ENCODE results near the gene DNAH1. TPM values are rescaled to one million over a fixed set of nuclear protein-coding genes. Genes with fewer than 3 reads are reported as not detected.

DNAH1 gene
- total RNA-seq, 1 donor: 4.7 TPM

DNA sequence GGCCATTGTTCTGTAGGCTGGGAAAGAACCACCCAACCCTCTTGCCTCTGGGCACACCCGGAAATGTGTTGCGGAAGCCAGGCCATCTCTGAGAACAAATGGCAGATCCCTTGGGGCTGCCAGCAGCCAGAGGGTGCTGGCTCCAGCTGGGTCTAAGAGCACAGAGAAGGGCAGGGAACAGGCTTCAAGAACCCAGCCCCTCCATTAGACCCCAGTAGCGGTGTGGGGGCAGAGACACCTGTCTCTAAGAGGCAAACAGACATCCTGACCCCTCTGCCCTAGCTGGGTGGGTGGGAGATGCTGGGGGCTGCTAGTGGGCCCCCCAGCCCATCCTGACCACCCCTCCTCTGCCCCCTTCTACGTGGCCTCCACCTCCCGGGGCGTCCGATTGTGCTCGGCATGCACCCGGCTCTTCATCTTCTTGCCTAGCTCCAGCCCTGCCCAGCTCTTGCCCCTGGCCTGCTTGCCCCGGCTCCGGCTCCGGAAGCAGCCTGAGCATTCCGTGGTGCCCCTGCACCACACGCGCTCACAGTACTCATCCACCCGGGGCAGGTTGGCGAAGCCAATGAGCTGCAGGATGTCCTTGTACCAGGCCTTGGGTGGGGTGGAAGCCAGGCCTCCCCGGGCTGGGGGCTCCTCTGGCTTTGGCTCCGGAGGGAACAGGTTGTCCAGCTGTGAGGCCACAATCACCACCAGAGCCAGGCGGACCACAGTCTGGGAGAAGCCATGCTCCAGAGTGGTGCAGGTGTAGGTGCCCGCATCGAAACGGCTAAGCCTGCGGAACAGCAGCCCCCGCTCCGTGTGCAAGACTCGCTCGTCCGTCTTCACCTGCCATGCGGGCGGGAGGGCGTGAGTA is 119.4 kb downstream of the DNAH1 start:
- TF ChIP-seq, protein P1, sequence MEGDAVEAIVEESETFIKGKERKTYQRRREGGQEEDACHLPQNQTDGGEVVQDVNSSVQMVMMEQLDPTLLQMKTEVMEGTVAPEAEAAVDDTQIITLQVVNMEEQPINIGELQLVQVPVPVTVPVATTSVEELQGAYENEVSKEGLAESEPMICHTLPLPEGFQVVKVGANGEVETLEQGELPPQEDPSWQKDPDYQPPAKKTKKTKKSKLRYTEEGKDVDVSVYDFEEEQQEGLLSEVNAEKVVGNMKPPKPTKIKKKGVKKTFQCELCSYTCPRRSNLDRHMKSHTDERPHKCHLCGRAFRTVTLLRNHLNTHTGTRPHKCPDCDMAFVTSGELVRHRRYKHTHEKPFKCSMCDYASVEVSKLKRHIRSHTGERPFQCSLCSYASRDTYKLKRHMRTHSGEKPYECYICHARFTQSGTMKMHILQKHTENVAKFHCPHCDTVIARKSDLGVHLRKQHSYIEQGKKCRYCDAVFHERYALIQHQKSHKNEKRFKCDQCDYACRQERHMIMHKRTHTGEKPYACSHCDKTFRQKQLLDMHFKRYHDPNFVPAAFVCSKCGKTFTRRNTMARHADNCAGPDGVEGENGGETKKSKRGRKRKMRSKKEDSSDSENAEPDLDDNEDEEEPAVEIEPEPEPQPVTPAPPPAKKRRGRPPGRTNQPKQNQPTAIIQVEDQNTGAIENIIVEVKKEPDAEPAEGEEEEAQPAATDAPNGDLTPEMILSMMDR (IDR thresholded peaks at IDR 0.05; ENCODE audit: insufficient read depth, low read depth, low read length): no peak
- DNase-seq (ENCODE audit: low read depth): no peak
- no peak overlapping the region for H3K4me3 ChIP-seq (ENCODE audit: low read depth, low read length)

GRCh38 chr3:52436500-52437149 is 120.5 kb downstream of the DNAH1 start:
- DNase-seq (ENCODE audit: low read depth): peak; percentile 92
- TF ChIP-seq, protein P1 (IDR thresholded peaks at IDR 0.05; ENCODE audit: insufficient read depth, low read depth, low read length): no peak

DNA sequence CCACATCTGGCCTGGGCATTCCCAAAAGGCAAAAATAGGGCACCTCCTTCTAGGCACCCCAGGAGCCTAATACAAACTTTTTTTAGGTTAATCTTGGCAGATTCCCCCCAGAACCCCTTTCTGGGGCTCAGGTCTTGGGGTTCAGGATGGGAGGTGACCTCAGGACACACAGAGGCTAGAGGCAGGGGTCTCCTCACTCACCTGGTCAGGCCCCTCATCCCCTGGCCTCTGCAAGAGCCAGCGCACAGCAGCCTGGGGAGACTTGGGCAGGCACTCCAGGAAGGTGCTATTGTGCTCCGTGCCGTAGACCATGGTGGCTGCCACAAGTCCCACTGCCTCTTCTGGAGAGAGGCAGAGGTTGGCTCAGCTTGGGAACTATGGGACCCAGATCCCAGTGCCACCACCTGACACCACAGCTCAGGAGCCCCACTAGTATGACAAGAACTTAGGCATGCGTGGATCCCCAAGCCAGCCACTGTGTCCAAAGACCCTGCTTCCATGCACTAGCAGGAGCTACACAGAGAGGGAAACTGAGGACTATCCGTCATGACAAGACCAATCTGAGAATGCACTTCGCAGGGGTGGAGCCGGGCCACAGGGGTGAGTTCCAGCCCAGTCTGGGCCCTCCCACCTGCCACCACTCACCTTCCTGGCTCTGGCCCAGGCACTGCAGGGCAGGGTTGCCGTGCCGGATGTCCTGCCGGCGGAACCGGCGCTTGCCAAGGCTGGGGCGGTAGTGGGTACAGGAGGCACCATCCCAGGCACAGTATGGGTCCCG is 121.4 kb downstream of the DNAH1 start:
- no peak for DNase-seq (ENCODE audit: low read depth)
- H3K4me3 ChIP-seq (ENCODE audit: low read depth, low read length): no peak overlapping the region
- TF ChIP-seq, protein P1 (IDR thresholded peaks at IDR 0.05; ENCODE audit: insufficient read depth, low read depth, low read length): no peak

More at GRCh38 chr3:52436500-52437149, 120.5 kb downstream of the DNAH1 start:
- H3K4me3 ChIP-seq (ENCODE audit: low read depth, low read length): no peak overlapping the region

DNA sequence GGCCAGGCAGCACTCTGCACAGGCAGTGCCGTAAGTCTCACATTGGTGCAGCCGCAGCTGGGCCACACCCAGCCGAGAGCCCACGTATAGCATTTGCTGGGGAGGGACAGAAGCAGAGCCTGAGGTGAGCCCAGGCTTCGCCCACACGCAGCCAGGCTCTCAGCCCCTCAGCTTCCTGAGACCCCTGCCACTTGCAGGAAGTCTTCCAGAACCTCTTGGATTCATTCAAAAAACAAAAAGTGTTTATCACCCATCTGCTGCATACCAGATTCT is 121.9 kb downstream of the DNAH1 start:
- TF ChIP-seq, protein P1 (IDR thresholded peaks at IDR 0.05; ENCODE audit: insufficient read depth, low read depth, low read length): no peak

DNA sequence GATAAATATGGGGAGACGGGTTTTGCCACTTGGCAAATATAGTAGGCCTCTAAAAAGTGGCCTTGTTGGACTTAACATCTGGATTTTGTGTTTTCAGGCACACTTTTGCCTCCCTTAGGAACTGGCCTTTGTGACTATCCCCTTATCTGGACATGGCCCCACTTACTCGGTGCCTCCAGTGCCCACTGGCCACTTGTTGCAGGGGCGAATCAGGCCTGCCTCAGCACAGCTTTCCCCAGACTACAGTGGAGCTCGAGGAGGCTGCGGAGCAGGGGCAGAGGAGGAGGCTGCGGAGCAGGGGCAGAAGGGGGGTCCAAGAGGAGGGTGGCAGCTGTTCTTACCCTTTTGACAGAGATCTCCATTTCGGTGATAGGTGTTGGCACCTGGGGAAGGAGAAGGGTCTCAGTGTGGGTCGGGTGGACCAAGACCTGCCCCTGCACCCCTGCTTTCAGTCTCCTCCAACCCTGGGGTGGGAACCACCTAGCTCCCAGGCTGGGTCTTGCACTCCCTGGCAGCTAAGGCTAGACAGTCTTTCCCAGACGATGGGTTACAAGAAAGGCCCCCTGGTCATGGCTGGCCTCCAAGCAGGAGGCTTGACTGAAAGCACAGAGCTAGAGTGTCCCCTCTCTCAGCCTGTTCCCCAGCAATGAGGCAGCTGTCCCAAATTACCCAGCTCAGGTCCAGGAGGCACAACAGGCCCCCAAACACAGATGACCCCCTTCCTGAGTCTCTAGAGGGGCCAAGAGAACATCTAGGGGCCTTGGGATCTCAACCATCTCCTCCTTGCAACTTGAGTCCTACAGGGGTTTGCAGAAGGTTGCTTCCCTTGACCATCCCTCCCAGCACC is 122.7 kb downstream of the DNAH1 start:
- H3K4me3 ChIP-seq (ENCODE audit: low read depth, low read length): no peak overlapping the region
- no peak for DNase-seq (ENCODE audit: low read depth)
- TF ChIP-seq, protein P1 (IDR thresholded peaks at IDR 0.05; ENCODE audit: insufficient read depth, low read depth, low read length): no peak

More for the DNA sequence above, 121.9 kb downstream of the DNAH1 start:
- H3K4me3 ChIP-seq (ENCODE audit: low read depth, low read length): no peak overlapping the region
- no peak for DNase-seq (ENCODE audit: low read depth)

All from fibroblast of villous mesenchyme (primary cell).